ENCODE results near the gene S100A4.
A peak's percentile ranks its signal among the peaks of the same experiment; 100 is the strongest.
"Not testable (repeated sequence)": the region's sequence is repeated elsewhere in the genome, so short reads cannot be mapped to it uniquely, and the experiment has no call there.

The S100A4 gene
- 141 to 224 (median 152) reads per million in 4 donors for total RNA-seq

GRCh38 chr1:153545067-153546055 lies at the start of gene S100A4:
Gene S100A4, minus strand, starts transcription at chr1:153545806. Its CDS starts 1,012 bp downstream, at chr1:153544794.
- peak; percentile 63 to 96 (median 73) for DNase-seq

DNA sequence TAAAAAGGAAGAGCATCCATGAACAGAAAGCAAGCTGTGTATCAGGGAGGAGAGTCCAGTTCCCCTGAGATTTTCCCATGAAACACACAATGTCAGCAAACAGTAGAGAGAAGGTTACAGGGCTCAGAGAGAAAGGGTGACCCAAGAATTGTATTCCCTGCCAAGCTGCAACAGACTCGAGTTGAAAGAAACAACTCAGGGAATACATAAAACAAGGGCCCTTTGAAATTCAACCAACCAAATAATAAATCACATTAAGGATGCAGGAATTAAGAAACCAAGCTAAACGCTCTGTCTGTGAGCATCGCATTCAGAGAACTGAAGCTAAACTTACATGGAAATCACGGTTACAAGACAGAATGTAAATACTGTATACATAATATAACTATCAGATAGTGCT lies 47.1 kb upstream of the S100A4 start:
- no peak for DNase-seq

GRCh38 chr1:153588482-153588881 lies 42.9 kb upstream of the S100A4 start:
- DNase-seq: no peak

- DNase-seq: not testable (repeated sequence)
Observed at GRCh38 chr1:153588033-153588432, 42.4 kb upstream of the S100A4 start.

DNA sequence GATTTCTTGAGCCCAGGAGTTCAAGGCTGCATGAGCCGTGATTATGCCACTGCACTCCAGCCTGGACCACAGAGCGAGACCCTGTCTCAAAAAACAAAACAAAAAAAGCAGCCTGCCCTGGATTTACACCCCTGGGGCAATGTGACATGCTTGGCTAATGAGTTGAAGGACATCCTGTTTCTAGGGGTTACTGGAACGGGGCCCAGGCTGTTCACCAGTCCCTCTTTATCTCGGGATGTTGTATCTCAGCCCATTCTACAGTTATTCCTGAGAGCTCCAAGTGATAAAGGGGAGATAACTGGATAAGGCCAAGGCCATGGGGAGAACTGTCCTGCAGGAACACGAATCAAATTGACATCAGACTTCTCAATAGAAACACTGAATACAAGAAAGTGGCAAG lies 41.7 kb upstream of the S100A4 start:
- DNase-seq: no peak

GRCh38 chr1:153586347-153586746 lies 40.7 kb upstream of the S100A4 start:
- no peak for DNase-seq

DNA sequence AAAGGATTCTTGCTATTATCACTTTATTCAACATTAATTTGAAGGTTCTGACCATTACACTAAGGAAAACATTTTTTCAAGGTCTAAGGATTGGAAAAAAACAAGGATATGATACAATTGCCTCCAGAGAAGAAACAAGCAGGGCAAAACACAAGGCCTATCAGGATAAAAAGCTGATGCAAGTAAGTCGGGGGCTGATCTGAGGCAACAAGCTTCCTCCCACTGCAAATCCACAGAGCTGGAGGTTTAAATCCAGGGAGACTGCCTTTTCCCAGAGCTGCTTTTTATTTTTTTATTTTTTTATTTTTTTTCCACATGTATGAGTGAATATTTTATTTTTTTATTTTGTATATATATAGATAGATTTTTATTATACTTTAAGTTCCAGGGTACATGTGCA lies 39.4 kb upstream of the S100A4 start:
- DNase-seq: no peak

DNA sequence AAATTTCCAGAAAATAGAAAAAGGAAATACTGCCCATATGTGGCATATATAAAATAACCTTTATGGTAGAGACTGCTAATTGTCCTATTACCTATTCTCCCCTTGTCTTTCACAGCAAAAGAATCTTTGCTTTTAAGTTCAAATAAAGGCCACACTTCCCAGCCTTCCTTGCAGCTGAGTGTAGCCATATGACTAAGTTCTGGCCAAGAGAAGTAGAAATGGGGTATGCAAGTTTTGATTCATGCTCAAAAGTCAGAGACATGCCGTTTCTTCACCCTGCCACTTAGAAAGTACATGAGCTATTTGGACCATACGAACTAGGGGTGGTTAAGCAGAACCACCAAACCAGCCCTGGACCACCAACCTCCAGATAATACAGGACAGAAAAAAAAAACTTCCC lies 38.4 kb upstream of the S100A4 start:
- no peak for DNase-seq

DNA sequence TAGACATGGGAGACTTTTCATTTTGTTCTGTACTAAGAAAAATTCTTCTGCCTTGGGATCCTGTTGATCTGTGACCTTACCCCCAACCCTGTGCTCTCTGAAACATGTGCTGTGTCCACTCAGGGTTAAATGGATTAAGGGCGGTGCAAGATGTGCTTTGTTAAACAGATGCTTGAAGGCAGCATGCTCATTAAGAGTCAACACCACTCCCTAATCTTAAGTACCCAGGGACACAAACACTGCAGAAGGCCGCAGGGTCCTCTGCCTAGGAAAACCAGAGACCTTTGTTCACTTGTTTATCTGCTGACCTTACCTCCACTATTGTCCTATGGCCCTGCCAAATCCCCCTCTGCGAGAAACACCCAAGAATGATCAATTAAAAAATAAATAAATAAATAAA lies 37.9 kb upstream of the S100A4 start:
- not testable (repeated sequence) for DNase-seq

GRCh38 chr1:153582836-153583235 lies 37.2 kb upstream of the S100A4 start:
- DNase-seq: not testable (repeated sequence)

- no peak for DNase-seq
Observed at GRCh38 chr1:153578936-153579335, 33.3 kb upstream of the S100A4 start.

- DNase-seq: no peak
Observed at GRCh38 chr1:153578490-153578889, 32.9 kb upstream of the S100A4 start.

DNA sequence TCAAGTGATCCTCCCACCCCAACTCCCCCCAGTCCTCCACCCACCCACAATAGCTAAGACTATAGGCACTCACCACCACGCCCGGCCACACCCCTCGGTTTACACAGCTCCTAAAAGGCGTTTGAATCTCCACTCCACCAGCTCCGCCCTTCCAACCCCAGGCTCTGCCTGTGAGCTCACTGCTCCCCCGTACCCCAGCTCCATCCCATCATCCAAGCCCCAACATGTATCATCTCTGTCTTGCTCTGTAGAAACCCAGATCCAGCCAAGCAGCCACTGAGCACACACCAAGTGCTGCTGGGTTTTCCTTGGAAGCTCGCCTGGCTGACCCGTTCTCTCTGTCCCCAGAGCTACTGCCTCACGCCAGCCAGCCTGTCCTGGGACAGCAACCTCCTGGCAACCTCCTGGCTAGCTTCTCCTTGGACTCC lies 32.0 kb upstream of the S100A4 start:
- DNase-seq: no peak

DNA sequence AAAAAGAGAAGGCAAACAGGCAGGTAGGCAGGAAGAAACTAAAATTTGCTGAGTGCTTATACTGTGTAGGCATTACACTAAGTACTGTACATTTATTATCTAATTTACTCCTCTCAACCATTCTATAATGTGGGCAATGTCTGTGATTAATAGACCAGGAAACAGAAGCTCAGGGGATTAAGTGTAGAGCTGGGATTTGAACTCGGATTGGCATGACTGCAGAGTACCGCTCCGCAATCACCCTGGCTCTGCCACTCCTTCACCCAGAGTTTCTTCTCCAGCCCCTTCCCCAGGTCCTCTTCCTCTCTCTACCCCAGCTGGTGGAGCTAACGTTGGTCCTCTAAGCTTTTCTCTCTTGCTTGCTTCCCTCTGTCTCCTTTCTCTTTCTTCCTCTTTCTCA lies 31.5 kb upstream of the S100A4 start:
- no peak for DNase-seq

GRCh38 chr1:153575497-153575896 lies 29.9 kb upstream of the S100A4 start:
- DNase-seq: not testable (repeated sequence)

DNA sequence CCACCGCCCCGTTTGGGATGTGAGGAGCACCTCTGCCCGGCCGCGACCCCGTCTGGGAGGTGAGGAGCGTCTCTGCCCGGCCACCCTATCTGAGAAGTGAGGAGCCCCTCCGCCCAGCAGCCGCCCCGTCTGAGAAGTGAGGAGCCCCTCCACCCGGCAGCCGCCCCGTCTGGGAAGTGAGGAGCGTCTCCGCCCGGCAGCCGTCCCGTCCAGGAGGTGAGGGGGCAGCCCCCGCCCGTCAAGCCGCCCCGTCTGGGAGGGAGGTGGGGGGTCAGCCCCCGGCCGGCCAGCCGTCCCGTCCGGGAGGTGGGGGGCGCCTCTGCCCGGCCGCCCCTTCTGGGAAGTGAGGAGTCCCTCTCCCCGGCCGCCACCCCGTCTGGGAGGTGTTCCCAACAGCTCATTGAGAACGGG lies 29.5 kb upstream of the S100A4 start:
- DNase-seq: not testable (repeated sequence)

DNA sequence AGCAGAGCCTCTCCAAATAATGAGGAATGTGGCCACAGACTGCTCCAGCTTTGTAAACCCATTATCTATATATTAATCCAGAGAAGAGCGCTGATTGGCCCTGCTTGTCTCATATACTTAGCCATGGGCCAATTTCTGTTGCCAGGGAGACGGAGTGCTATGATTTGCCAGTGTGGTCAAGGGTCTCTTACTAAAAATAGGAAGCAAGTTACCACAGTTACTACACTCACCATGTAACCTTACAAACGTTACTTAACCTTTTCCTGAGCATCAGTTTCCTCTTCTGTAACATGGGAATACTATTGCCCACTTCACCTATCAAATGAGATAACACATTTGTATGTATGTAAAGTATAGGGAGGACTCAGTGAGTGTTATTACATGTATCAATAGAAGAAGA lies 27.7 kb upstream of the S100A4 start:
- DNase-seq: no peak

GRCh38 chr1:153572569-153573015 lies 27.0 kb upstream of the S100A4 start:
- peak in 2 of 5 donors; percentile 27 to 66 for DNase-seq

DNA sequence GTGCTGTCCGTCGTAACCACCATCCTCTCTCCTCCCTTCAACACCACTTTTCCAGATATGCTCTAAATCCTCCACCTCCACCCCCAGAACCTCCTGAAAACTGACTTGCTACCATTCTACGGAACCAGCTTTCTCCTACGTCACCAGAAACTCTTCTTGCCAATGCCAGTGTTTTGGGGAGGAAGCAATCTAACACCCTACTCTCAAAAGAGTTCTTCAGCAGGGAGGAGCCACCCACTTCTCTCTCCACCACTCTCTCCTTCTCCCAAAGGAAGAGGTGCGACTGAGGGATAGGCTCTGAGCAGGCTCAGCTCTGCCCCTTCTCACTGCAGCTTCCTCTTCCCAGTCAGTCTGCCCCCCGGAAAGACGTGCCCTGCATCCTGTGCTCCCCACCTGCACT lies 26.1 kb upstream of the S100A4 start:
- no peak for DNase-seq

GRCh38 chr1:153570874-153571273 lies 25.3 kb upstream of the S100A4 start:
- no peak for DNase-seq

- DNase-seq: no peak
Observed at GRCh38 chr1:153569465-153569864, 23.9 kb upstream of the S100A4 start.

GRCh38 chr1:153568367-153569099 lies 22.9 kb upstream of the S100A4 start:
- peak; percentile 49 to 80 (median 68) for DNase-seq

- DNase-seq: peak in 1 of 5 donors; percentile 18
Observed at GRCh38 chr1:153567621-153568366, 22.2 kb upstream of the S100A4 start.
